HepG2 (cell line): Measurements from ENCODE around the gene COMT.

Experiments used
- CREB1 ChIP-seq, 2 experiments: fragments of 450-650 bp in 1 of 2; IDR thresholded peaks; 2 replicates each; pipeline ENCODE4 v1.6.1; 2016 to 2017; ENCODE audit warnings: control low read depth in 1 of 2, mild to moderate bottlenecking in 1 of 2, missing compliant biosample characterization in 1 of 2, missing genetic modification characterization in 1 of 2
- CREM ChIP-seq, 2 experiments: sonication (generic) in 1 of 2; formaldehyde crosslinking in 1 of 2; IDR thresholded peaks; 2 replicates each; pipeline versions ENCODE4 v1.4.0 to v1.6.1; 2016 to 2020; ENCODE audit warnings: antibody characterized with exemption in 1 of 2, mild to moderate bottlenecking in 1 of 2, missing genetic modification reagents in 1 of 2
- ESRRA ChIP-seq: sonication (generic); formaldehyde crosslinking; IDR thresholded peaks from 2 replicates; pipeline ENCODE4 v1.5.1; 2020; ENCODE audit warnings: mild to moderate bottlenecking, low read depth, missing genetic modification reagents
- SMARCC2 ChIP-seq: fragments of 450-650 bp; IDR thresholded peaks from 2 replicates; pipeline ENCODE4 v1.6.1; 2017; ENCODE audit warnings: antibody characterized with exemption, mild to moderate bottlenecking
- SP1 ChIP-seq, 2 experiments: fragments of 450-650 bp in 1 of 2; sonication (generic) in 1 of 2; formaldehyde crosslinking in 1 of 2; IDR thresholded peaks; 2 replicates each; pipeline versions ENCODE4 v1.4.0 to v1.6.1; 2016 to 2020; ENCODE audit warnings: missing genetic modification reagents in 1 of 2
- SRSF9 ChIP-seq: fragments of 200-400 bp; formaldehyde crosslinking; IDR thresholded peaks from 2 replicates; pipeline ENCODE4 v1.6.1; 2018; ENCODE audit warnings: borderline replicate concordance, mild to moderate bottlenecking, low read depth, low read length; ENCODE audit not compliant: insufficient read depth, poor library complexity, severe bottlenecking
- TAF1 ChIP-seq: sonication (generic); formaldehyde crosslinking; IDR thresholded peaks from 2 replicates; pipeline ENCODE4 v1.4.0; 2020; ENCODE audit warnings: missing genetic modification reagents
- ZNF24 ChIP-seq: fragments of 450-650 bp; IDR thresholded peaks from 2 replicates; pipeline ENCODE4 v1.6.1; 2017; ENCODE audit warnings: antibody characterized with exemption, mild to moderate bottlenecking
- TF ChIP-seq, protein P1 (sequence below): sonication (generic); formaldehyde crosslinking; IDR thresholded peaks from 2 replicates; pipeline ENCODE4 v1.4.0; 2020; ENCODE audit warnings: missing genetic modification reagents
- TF ChIP-seq, protein P2 (sequence below): sonication (generic); formaldehyde crosslinking; IDR thresholded peaks from 2 replicates; pipeline ENCODE4 v1.4.0; 2020; ENCODE audit warnings: mild to moderate bottlenecking, missing genetic modification reagents
- TF ChIP-seq, protein P3 (sequence below): sonication (generic); formaldehyde crosslinking; IDR thresholded peaks from 2 replicates; pipeline ENCODE4 v1.4.0; 2020; ENCODE audit warnings: mild to moderate bottlenecking, missing genetic modification reagents

DNA sequence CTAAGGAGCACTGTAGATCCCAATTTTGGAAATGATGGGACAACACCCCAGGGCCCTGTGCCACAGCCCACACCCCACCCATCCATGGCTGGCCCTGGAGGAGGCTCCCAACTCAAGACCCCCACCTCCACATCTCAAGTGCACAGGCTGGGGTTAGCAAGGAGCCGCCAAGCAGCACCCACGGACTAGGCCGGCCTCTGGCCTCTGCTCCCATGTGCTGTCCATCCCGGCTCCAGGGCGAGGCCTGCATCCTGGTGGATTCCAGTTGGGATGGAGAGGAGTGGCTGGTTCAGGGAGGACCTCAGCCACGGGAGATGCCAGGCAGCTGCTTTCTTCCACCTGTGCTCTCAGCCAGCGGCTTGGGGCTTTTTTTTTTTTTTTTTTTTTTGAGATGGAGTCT, 43.4 kb upstream of the COMT start:
- TF ChIP-seq, protein P1, sequence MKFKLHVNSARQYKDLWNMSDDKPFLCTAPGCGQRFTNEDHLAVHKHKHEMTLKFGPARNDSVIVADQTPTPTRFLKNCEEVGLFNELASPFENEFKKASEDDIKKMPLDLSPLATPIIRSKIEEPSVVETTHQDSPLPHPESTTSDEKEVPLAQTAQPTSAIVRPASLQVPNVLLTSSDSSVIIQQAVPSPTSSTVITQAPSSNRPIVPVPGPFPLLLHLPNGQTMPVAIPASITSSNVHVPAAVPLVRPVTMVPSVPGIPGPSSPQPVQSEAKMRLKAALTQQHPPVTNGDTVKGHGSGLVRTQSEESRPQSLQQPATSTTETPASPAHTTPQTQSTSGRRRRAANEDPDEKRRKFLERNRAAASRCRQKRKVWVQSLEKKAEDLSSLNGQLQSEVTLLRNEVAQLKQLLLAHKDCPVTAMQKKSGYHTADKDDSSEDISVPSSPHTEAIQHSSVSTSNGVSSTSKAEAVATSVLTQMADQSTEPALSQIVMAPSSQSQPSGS, result no peak
- no peak for TF ChIP-seq TAF1 (CRISPR knock-in tag)
- no peak for TF ChIP-seq SRSF9
- no peak for TF ChIP-seq ZNF24
- TF ChIP-seq, protein P2, sequence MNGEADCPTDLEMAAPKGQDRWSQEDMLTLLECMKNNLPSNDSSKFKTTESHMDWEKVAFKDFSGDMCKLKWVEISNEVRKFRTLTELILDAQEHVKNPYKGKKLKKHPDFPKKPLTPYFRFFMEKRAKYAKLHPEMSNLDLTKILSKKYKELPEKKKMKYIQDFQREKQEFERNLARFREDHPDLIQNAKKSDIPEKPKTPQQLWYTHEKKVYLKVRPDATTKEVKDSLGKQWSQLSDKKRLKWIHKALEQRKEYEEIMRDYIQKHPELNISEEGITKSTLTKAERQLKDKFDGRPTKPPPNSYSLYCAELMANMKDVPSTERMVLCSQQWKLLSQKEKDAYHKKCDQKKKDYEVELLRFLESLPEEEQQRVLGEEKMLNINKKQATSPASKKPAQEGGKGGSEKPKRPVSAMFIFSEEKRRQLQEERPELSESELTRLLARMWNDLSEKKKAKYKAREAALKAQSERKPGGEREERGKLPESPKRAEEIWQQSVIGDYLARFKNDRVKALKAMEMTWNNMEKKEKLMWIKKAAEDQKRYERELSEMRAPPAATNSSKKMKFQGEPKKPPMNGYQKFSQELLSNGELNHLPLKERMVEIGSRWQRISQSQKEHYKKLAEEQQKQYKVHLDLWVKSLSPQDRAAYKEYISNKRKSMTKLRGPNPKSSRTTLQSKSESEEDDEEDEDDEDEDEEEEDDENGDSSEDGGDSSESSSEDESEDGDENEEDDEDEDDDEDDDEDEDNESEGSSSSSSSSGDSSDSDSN (CRISPR knock-in tag), result no peak
- TF ChIP-seq CREM (IDR thresholded peaks at IDR 0.05), result no peak
- no peak for TF ChIP-seq CREM (CRISPR knock-in tag; IDR thresholded peaks at IDR 0.05)
- TF ChIP-seq SP1 (IDR thresholded peaks at IDR 0.05), result no peak
- TF ChIP-seq SP1 (CRISPR knock-in tag; IDR thresholded peaks at IDR 0.05), result no peak
- no peak for TF ChIP-seq ESRRA
- TF ChIP-seq, protein P3, sequence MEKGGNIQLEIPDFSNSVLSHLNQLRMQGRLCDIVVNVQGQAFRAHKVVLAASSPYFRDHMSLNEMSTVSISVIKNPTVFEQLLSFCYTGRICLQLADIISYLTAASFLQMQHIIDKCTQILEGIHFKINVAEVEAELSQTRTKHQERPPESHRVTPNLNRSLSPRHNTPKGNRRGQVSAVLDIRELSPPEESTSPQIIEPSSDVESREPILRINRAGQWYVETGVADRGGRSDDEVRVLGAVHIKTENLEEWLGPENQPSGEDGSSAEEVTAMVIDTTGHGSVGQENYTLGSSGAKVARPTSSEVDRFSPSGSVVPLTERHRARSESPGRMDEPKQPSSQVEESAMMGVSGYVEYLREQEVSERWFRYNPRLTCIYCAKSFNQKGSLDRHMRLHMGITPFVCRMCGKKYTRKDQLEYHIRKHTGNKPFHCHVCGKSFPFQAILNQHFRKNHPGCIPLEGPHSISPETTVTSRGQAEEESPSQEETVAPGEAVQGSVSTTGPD (CRISPR knock-in tag), result no peak
- TF ChIP-seq CREB1 (IDR thresholded peaks at IDR 0.05), result no peak
- TF ChIP-seq CREB1 (CRISPR knock-in tag; IDR thresholded peaks at IDR 0.05), result no peak
- TF ChIP-seq SMARCC2, result no peak
